Activated naive CD4-positive, alpha-beta T cell treated with anti-CD3 and anti-CD28 coated beads, Interleukin-2, amount 50 U/mL, for 72 hours (primary cell): Measurements from ENCODE around the gene CFAP57. TPM values are rescaled to one million over a fixed set of nuclear protein-coding genes. Genes with fewer than 3 reads are reported as not detected.
"Not testable (repeated sequence)": the region's sequence is repeated elsewhere in the genome, so short reads cannot be mapped to it uniquely, and the experiment has no call there.

Experiments used
- ATAC-seq, 2 donors: fragments of 150-1000 bp; cut with Tn5 transposase; 2 replicates each; pipeline ENCODE4 v1.10.0; 2021; ENCODE audit warnings: mild to moderate bottlenecking in 2 of 2, moderate library complexity in 2 of 2
- DNase-seq, 2 donors: peaks; one replicate each; pipeline ENCODE4 v3.0.0; 2021 to 2022; ENCODE audit warnings: low spot score in 2 of 2
- H3K27ac Mint-ChIP-seq, 2 donors: one replicate each; pipeline ENCODE4 v1.8.0; 2022; ENCODE audit warnings: mild to moderate bottlenecking in 2 of 2, mixed read lengths in 2 of 2
- H3K36me3 Mint-ChIP-seq, 2 donors: one replicate each; pipeline ENCODE4 v1.8.0; 2022; ENCODE audit warnings: mixed read lengths in 2 of 2
- H3K9me3 Mint-ChIP-seq, 2 donors: one replicate each; pipeline ENCODE4 v1.8.0; 2022; ENCODE audit warnings: mixed read lengths in 2 of 2
- total RNA-seq, 2 donors: library from RNA; stranded (reverse); gene quantifications; one replicate each; pipeline ENCODE4 v1.2.3, GENCODE V29; 2022

The CFAP57 gene
- total RNA-seq: under 1 TPM; 0.37 to 0.61 TPM

DNA sequence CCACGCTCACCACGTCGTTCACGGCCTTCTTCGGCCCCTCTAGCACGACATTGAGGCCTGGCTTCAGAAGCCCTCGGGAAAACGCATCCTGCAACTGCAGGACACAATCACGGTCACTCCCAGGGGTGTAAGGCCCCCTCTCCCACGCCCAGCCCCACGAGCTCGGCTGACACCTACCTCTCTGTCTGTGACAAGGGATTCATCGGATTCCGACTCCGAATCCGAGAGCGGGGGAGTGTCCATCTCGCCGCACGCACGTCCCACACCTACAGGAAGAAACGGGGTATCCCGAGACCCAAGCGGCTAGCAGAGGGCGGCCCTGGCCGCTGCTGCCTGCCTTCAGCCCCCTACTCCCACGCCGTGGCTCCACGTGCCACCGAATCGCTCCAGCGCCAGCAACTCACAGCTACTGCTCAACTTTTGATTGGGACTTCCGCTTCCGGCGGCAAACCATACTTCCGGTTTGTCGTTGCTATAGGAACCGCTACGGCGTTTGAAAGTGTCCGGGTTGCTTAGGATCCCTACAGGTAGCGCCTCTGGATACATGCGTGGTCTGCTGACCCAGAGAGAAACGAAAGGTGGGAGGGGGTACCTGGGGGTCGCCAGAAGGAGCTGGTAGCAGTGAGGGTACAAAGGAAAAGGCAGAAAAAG is at the start of gene CFAP57, which contains the start of gene EBNA1BP2:
Gene CFAP57, plus strand, starts transcription at position 455 of the 651 bp plus-strand sequence. CDS start 424 bp downstream, outside the sequence.
Gene EBNA1BP2, minus strand, starts transcription at position 415 of the 651 bp plus-strand sequence. Its CDS starts 172 bp downstream, at position 243.
- ATAC-seq (peak; percentile 91 to 94), DNase-seq (peak; percentile 86 to 94)
- peak within 1 kb of the TSS; percentile 91 to 97 for H3K27ac Mint-ChIP-seq
- H3K36me3 Mint-ChIP-seq: peaks cover 16 to 19% of the 10 kb centered on the region in 2 donors
- H3K9me3 Mint-ChIP-seq: peaks cover 0 to 3% of the 10 kb centered on the region in 2 donors

GRCh38 chr1:43123031-43123430 is 49.1 kb upstream of the CFAP57 start:
- H3K9me3 Mint-ChIP-seq: no peaks in the 10 kb centered on the region
- no peak overlapping the region for H3K27ac Mint-ChIP-seq

DNA sequence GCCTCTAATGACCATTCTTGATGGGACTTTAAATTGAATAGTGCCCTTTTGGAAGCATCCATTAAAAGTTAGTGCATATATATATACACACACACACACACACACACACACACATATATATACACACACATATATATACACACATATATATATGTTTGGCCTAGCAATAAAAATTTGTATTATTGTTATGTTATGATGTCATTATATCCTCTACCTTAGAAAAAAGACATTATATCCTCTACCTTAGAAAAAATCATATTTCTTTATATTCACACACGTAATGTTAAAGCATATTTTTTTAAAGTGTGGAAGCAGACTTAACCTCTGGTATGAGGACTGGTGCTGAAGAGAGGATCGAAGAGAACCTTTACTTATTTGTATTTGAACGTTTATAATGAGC is 43.3 kb upstream of the CFAP57 start:
- Mint-ChIP-seq H3K9me3 (no peaks in the 10 kb centered on the region), H3K36me3 (no peaks in the 10 kb centered on the region), H3K27ac (no peak overlapping the region)
- ATAC-seq: no peak
- DNase-seq: no peak

More at GRCh38 chr1:43123031-43123430, 49.1 kb upstream of the CFAP57 start:
- ATAC-seq (no peak), DNase-seq (no peak)
- H3K36me3 Mint-ChIP-seq: no peaks in the 10 kb centered on the region

- DNase-seq: no peak
- Mint-ChIP-seq H3K36me3 (no peaks in the 10 kb centered on the region), H3K9me3 (no peaks in the 10 kb centered on the region), H3K27ac (no peak overlapping the region)
- ATAC-seq: no peak
These were observed 42.7 kb upstream of the CFAP57 start for GRCh38 chr1:43129426-43129825.

DNA sequence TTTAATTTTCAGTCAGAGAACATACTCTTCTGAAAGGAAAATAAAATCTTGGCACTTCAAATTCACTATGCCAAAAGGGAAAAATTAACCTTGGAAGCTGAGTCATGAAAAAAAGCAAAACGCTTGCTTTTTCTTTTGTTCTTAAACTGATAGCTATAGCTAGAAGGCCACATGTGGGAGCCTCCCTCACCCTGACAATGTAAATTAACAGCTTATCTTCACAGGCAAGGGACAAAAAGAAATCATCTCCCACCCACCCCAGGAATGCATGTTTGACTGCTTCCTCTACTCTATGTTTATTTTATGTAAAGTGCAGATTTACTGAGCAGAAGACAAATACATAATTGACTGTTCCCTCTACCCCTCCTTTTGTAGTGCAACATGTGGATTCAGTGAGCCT is 38.1 kb upstream of the CFAP57 start:
- Mint-ChIP-seq H3K27ac (no peak overlapping the region), H3K36me3 (no peaks in the 10 kb centered on the region), H3K9me3 (no peaks in the 10 kb centered on the region)
- DNase-seq (no peak), ATAC-seq (no peak)

DNA sequence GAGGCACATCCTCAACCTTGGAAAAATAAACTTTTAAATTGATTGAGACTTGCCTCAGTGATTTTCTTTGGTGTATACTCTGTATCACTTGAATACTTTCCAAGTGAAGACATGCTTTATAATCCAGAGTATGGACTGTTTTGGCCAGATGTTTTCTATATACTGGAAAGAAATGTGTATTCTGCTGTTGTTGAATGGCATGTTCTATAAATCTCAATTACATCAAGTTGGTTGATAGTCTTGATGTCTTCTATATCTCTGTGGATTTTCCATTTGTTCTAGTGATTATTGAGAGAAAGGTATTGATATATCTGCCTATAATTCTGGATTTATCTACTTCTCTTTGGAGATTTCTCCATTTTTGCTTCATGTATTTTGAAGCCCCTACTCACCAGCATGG is 37.5 kb upstream of the CFAP57 start:
- no peak for ATAC-seq

DNA sequence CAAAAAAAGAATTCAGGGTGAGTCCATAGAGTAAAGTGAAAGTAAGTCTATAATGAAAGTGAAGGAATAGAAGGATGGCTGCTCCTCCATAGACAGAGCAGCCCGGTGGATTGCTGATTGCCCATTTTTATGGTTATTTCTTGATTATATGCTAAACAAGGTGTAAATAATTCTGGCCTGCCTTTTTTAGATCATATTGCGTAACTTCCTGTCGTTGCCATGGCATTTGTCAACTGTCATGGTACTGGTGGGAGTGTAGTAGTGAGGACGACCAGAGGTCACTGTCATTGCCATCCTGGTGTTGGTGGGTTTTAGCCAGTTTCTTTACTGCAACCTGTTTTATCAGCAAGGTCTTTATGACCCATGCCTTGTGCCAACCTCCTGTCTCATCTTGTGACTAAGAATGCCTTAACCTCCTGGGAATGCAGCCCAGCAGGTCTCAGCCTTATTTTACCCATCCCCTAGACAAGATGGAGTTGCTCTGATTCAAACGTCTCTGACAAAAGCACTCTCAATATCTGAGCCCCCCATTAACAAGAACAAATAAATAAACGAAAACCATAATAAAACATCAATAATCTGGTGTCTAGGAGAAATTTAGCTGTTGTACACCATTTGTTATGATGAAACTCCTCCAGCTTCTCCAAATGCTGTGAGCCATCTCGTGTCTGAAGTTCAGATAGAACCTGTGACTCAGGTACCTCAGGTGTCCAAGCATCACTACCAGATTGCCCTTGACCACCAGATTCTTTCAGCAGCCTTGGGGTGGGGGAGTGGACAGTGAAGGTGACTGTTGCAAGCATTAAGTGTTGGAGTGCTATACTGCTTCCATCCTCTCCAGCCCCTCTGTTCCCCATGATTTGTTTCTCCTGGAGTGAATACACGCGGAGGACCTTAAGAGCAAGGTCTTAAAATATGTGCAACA is 36.0 kb upstream of the CFAP57 start:
- DNase-seq (no peak), ATAC-seq (no peak)
- no peaks in the 10 kb centered on the region for H3K36me3 Mint-ChIP-seq
- no peak overlapping the region for H3K27ac Mint-ChIP-seq
- peaks cover 4% of the 10 kb centered on the region in 2 donors for H3K9me3 Mint-ChIP-seq

More for the DNA sequence above, 37.5 kb upstream of the CFAP57 start:
- no peak for DNase-seq
- no peak overlapping the region for H3K27ac Mint-ChIP-seq
- H3K36me3 Mint-ChIP-seq: no peaks in the 10 kb centered on the region
- H3K9me3 Mint-ChIP-seq: peaks cover 0 to 3% of the 10 kb centered on the region in 2 donors

DNA sequence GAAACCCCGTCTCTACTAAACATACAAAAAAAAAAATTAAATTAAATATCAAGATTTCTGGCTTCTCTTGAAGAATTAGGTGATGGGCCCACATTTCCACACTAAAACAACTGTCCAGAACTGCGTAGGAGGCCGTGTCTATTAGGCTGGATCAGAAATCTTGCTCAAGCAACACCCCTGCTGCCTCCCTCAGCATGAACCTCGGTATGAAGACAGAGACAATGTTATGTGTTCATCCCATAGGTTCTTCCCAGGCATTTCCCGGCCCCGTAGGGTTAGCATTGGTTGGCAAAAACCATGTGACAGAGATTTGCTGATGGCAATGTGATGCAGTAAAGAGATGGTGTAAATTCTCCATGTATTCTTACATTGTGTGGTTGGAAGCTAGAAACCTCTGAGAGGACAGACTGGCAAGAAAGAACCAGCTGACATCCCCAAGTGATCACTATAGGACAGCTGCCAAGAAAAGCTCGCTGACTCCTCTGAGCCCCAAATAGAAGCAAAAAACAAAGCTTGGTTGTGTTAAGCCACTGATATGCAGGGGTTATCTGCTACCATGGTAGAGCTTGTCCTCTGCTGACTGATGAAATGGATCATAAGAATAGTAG is 34.6 kb upstream of the CFAP57 start:
- Mint-ChIP-seq H3K9me3 (peaks cover 4% of the 10 kb centered on the region in 2 donors), H3K27ac (no peak overlapping the region), H3K36me3 (no peaks in the 10 kb centered on the region)
- ATAC-seq (no peak), DNase-seq (no peak)

GRCh38 chr1:43139295-43139694 is 32.8 kb upstream of the CFAP57 start:
- not testable (repeated sequence) for H3K9me3 Mint-ChIP-seq, H3K36me3 Mint-ChIP-seq, ATAC-seq, H3K27ac Mint-ChIP-seq, DNase-seq

DNA sequence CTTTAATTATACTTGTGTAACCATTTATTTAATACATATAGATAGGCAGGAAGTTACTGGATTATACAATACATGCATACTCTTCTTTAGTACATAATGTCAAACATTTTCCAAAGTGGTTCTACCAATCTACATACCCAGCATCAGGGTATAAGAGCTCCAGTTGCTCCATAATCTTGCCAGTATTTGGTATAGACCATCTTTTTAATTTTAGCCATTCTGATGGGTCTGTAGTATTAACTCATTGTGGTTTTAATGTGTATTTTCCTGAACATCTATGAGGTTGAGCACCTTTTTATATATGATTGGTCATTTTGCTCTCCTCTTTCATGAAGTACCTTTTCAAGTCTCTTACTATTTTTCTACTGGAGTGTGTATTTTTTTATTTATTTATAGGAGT is 32.1 kb upstream of the CFAP57 start:
- peaks cover 0 to 4% of the 10 kb centered on the region in 2 donors for H3K36me3 Mint-ChIP-seq

GRCh38 chr1:43140583-43140982 is 31.5 kb upstream of the CFAP57 start:
- Mint-ChIP-seq H3K27ac (no peak overlapping the region), H3K9me3 (peaks cover 4 to 8% of the 10 kb centered on the region in 2 donors), H3K36me3 (peaks cover 0 to 9% of the 10 kb centered on the region in 2 donors)
- DNase-seq: no peak
- ATAC-seq: no peak

More for the DNA sequence above, 32.1 kb upstream of the CFAP57 start:
- H3K27ac Mint-ChIP-seq: no peak overlapping the region
- no peak for DNase-seq
- peaks cover 4 to 8% of the 10 kb centered on the region in 2 donors for H3K9me3 Mint-ChIP-seq
- ATAC-seq: no peak

DNA sequence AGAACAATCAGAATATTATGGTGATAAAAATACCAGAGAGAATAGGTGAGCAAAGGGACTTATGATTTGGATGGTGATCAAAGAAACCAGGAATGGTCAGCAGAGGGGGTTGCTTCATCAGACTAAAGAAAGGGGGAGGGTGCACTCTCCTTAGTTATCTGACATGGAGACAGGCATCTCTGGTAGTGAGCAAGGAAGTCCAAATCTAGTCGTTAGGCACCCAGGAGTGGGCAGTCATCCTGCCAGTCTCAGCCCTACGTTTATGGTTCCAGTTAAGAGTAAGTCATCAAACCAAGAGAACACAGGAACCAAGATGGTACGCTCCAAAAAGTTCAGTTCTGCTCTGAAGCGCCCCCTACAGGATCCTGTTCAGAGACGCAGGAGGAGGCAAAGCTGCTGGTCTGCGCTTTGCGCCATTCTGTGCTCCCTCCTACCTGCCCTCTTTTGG is 28.7 kb upstream of the CFAP57 start:
- Mint-ChIP-seq H3K9me3 (peaks cover 4 to 8% of the 10 kb centered on the region in 2 donors), H3K36me3 (peaks cover 0 to 9% of the 10 kb centered on the region in 2 donors), H3K27ac (no peak overlapping the region)
- DNase-seq (peak in 1 of 2 donors; percentile 26), ATAC-seq (peak in 1 of 2 donors; percentile 34)

DNA sequence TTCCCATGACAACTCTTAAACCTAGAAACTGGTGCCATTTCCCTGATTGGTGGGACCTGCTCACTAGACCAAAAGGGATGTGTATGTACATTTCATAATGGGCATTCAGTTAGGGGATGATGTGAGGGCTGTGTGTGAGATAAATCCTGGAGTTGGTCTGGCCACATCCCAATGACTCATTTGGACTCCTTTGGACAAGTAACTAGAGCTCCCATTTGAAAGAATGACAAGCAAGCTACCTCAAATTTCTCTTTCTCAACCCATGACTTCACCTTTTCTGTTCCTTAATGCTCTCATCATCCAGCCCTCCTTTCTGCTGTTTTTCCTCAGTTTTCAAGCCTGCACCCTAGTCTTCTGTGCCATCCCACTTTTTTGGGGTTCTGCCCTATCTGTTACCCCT is 27.9 kb upstream of the CFAP57 start:
- H3K27ac Mint-ChIP-seq: no peak overlapping the region
- peaks cover 4 to 8% of the 10 kb centered on the region in 2 donors for H3K9me3 Mint-ChIP-seq
- no peak for ATAC-seq
- peaks cover 0 to 16% of the 10 kb centered on the region in 2 donors for H3K36me3 Mint-ChIP-seq
- DNase-seq: no peak

DNA sequence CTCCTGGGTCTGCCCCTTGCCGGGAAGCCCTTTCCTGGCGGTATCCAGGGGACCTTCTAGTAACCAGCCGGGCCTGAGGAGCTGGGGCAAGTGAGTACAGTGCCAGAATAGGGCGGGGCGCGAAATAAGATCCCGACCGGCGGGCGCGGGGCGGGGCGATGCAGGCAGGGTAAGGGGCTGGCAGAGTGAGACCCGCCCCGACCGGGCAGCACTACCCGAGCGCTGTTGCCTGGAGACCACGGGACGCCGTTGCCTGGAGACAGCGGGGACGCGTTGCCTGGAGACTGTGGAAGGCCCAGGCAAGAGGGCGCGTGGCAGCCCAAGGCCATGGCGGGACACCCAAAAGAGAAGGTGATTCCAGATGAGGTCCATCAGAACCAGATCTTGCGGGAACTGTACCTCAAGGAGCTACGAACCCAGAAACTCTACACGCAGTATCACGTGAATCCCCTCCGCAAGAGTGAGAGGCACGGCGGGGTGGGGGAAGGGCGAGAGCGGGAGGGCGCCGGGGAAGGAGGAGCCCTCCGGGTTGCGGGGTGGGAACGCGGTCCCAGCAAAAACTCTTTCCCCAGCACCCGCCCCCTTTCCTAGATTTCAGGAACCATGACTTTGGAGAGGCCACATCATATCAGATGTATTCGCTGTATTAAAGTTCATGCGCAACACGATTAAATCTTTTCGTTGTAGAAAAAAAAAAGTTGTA is 24.4 kb upstream of the CFAP57 start:
- Mint-ChIP-seq H3K36me3 (peaks cover 0 to 19% of the 10 kb centered on the region in 2 donors), H3K9me3 (peaks cover 0 to 3% of the 10 kb centered on the region in 2 donors), H3K27ac (no peak overlapping the region)
- ATAC-seq (peak; percentile 39 to 90), DNase-seq (peak in 1 of 2 donors; percentile 54)

- no peak for DNase-seq
- H3K36me3 Mint-ChIP-seq: peaks cover 0 to 16% of the 10 kb centered on the region in 2 donors
- ATAC-seq: no peak
- H3K27ac Mint-ChIP-seq: no peak overlapping the region
- H3K9me3 Mint-ChIP-seq: no peaks in the 10 kb centered on the region
These were observed 22.2 kb upstream of the CFAP57 start for GRCh38 chr1:43149889-43150288.

- Mint-ChIP-seq H3K36me3 (peaks cover 0 to 10% of the 10 kb centered on the region in 2 donors), H3K27ac (peak overlapping the region in 1 of 2 donors; percentile 2), H3K9me3 (no peaks in the 10 kb centered on the region)
- no peak for ATAC-seq
- no peak for DNase-seq
These were observed 19.3 kb upstream of the CFAP57 start for GRCh38 chr1:43152866-43153265.
